Stomach (tissue), 9 donors: ENCODE results near the gene NTM. TPM values are rescaled to one million over a fixed set of nuclear protein-coding genes. Genes with fewer than 3 reads are reported as not detected.

Experiments
- DNase-seq, 2 donors: peaks; one replicate each; pipeline versions ENCODE4 v3.0.0 to v3.0.0-alpha.2; 2013 to 2019
- H3K27ac ChIP-seq, 5 donors: fragments of 200-600 bp in 4 of 5; sonication (generic) in 4 of 5; one replicate each; pipeline ENCODE4 v1.5.1; 2013 to 2019; ENCODE audit warnings: mild to moderate bottlenecking in 1 of 5, moderate library complexity in 1 of 5
- H3K27me3 ChIP-seq, 3 donors: fragments of 200-600 bp; sonication (generic); one replicate each; pipeline ENCODE4 v1.5.1; 2017 to 2019; ENCODE audit warnings: mixed run types in 1 of 3
- H3K36me3 ChIP-seq, 4 donors: fragments of 200-600 bp; sonication (generic); 1 replicate in 3 of 4; 2 replicates in 1 of 4; pipeline ENCODE4 v1.5.1; 2016 to 2019
- H3K4me1 ChIP-seq, 4 donors: fragments of 200-600 bp; sonication (generic); one replicate each; pipeline ENCODE4 v1.5.1; 2016 to 2019
- H3K4me3 ChIP-seq, 4 donors: fragments of 200-600 bp; sonication (generic) in 3 of 4; one replicate each; pipeline ENCODE4 v1.5.1; 2016 to 2019; ENCODE audit warnings: mild to moderate bottlenecking in 1 of 4
- H3K9me3 ChIP-seq, 4 donors: fragments of 200-600 bp; sonication (generic); one replicate each; pipeline ENCODE4 v1.5.1; 2016 to 2019
- CTCF ChIP-seq, 7 experiments: fragments of 450-650 bp in 4 of 7; fragments of 200-600 bp in 3 of 7; sonication (generic) in 3 of 7; IDR thresholded peaks; one replicate each; pipeline ENCODE4 v1.5.1; 2016 to 2019; ENCODE audit warnings: antibody characterized with exemption in 7 of 7, control low read depth in 2 of 7, mild to moderate bottlenecking in 1 of 7
- EP300 ChIP-seq: sonication (generic); formaldehyde crosslinking; IDR thresholded peaks from one replicate; pipeline ENCODE4 v1.6.1; 2017; ENCODE audit warnings: antibody characterized with exemption
- POLR2A ChIP-seq, 4 donors: fragments of 450-650 bp; IDR thresholded peaks; one replicate each; pipeline ENCODE4 v1.6.1; 2016; ENCODE audit warnings: antibody characterized with exemption in 4 of 4, control low read depth in 2 of 4, mild to moderate bottlenecking in 1 of 4, moderate library complexity in 1 of 4
- POLR2AphosphoS5 ChIP-seq, 3 donors: sonication (generic); formaldehyde crosslinking; IDR thresholded peaks; one replicate each; pipeline ENCODE4 v1.6.1; 2016; ENCODE audit warnings: antibody characterized with exemption in 3 of 3
- WGBS, 5 donors: extraction: QIAGEN DNeasy Blood & Tissue Kit in 3 of 5; methylation state at CpG; one replicate each; pipeline versions ENCODE4 v1.1.5 to v1.1.7; 2013 to 2018; 5-methylcytosine and 5-hydroxymethylcytosine counted together
- intact Hi-C: fragments of 100-400 bp; cut with DNase I; formaldehyde crosslinking; loops from one replicate; pipeline ENCODE4 v1.15.1; 2023; ENCODE audit warnings: low total_unique reads
- polyA plus RNA-seq, 3 donors: library from polyadenylated mRNA; stranded (reverse); fragments of 200-250 nt; gene quantifications; one replicate each; pipeline ENCODE4 v1.2.3, GENCODE V29; 2013
- total RNA-seq, 5 donors: library from RNA; depleted of rRNA; stranded (reverse); fragments of >200 nt; gene quantifications; one replicate each; pipeline versions ENCODE4 v1.1.0 to v1.2.3, GENCODE V29; 2014 to 2016
- donor health status: healthy with polysubstance abuse.
- donor health status: Bipolar disorder and iron deficiency.
- donor health status: healthy.

The NTM gene
- total and polyA plus RNA-seq, 8 donors = 0.50 to 8.4 (median 1.3) TPM; not detected in 3

GRCh38 chr11:131580476-131580875 is 210.1 kb downstream of the NTM start:
- intact Hi-C loops = no loop called here
- Histone ChIP-seq H3K9me3 (no peaks in the 10 kb centered on the region), H3K4me3 (no peak overlapping the region), H3K4me1 (no peaks in the 10 kb centered on the region), H3K27me3 (peaks cover 0 to 16% (median 0%) of the 10 kb centered on the region in 3 donors), H3K27ac (no peak overlapping the region), H3K36me3 (no peaks in the 10 kb centered on the region)
- no peak for DNase-seq
- WGBS, 5 donors = 71 to 85% (median 83%) methylated on average over 4 of the region's 4 CpGs
- TF ChIP-seq POLR2AphosphoS5 (IDR thresholded peaks at IDR 0.05) = no peak
- TF ChIP-seq EP300 = no peak
- TF ChIP-seq CTCF (IDR thresholded peaks at IDR 0.05) = no peak

DNA sequence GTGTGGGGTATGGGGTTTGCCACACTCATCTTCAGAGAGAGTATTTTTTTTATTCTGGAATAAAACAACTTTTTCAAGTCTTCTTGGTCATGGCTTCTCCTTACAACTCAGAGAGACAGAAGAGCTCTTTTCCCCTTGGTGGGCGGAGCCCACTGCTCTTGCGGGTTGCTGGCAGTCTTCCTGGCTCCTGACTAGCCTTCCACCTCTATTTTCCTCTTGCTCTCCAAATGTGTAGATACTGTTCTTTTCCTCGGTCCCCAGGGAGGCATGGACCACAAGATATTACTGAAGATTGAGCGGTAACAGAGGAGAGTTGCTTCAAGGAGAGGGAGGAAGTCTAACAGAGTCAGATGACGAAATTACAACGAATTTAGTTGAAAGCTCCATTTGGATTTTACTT is 210.6 kb downstream of the NTM start:
- H3K9me3 ChIP-seq = peaks cover 0 to 2% (median 1%) of the 10 kb centered on the region in 4 donors
- intact Hi-C loops = no loop called here
- no peak overlapping the region for H3K4me3 ChIP-seq
- no peak for TF ChIP-seq POLR2A (IDR thresholded peaks at IDR 0.05)
- TF ChIP-seq CTCF (IDR thresholded peaks at IDR 0.05) = no peak
- H3K27me3 ChIP-seq = peaks cover 0 to 16% (median 0%) of the 10 kb centered on the region in 3 donors
- DNase-seq = no peak
- H3K27ac ChIP-seq = no peak overlapping the region
- 70 to 81% (median 73%) methylated on average over 6 of the region's 6 CpGs for WGBS, 5 donors
- H3K36me3 ChIP-seq = no peaks in the 10 kb centered on the region
- no peaks in the 10 kb centered on the region for H3K4me1 ChIP-seq

DNA sequence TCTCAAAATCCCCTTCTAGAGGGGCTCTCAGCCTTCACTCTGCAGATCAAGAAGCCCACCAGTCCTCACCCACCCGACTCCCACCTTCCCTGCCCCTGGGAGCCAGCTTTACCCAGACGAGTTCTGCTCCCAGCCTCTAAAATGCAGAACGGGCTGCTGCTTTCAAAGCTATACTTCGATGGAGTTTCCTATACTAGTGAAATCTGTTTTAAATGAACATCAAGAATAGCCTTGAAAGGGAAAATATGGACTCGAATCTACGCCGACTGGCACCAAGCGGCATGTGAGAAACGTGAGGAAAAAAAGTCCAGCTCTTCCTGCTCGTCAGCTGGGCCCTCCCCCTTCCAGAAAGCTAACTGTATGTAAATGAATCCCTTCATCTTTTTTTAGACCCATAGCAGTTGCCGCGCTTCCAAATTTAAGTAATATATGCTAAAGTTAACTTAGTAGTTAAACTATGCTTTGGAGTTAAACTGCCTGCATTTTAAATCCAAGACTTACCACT is 211.7 kb downstream of the NTM start:
- TF ChIP-seq CTCF (IDR thresholded peaks at IDR 0.05) (no peak), POLR2AphosphoS5 (IDR thresholded peaks at IDR 0.05) (no peak), EP300 (no peak), POLR2A (IDR thresholded peaks at IDR 0.05) (no peak)
- H3K4me1 ChIP-seq = no peaks in the 10 kb centered on the region
- peaks cover 0 to 21% (median 0%) of the 10 kb centered on the region in 3 donors for H3K27me3 ChIP-seq
- no peaks in the 10 kb centered on the region for H3K36me3 ChIP-seq
- H3K4me3 ChIP-seq = no peak overlapping the region
- intact Hi-C loops = no loop called here
- peaks cover 0 to 8% (median 7%) of the 10 kb centered on the region in 4 donors for H3K9me3 ChIP-seq
- no peak overlapping the region for H3K27ac ChIP-seq
- no peak for DNase-seq
- 70 to 77% (median 73%) methylated on average over 12 of the region's 12 CpGs for WGBS, 5 donors

DNA sequence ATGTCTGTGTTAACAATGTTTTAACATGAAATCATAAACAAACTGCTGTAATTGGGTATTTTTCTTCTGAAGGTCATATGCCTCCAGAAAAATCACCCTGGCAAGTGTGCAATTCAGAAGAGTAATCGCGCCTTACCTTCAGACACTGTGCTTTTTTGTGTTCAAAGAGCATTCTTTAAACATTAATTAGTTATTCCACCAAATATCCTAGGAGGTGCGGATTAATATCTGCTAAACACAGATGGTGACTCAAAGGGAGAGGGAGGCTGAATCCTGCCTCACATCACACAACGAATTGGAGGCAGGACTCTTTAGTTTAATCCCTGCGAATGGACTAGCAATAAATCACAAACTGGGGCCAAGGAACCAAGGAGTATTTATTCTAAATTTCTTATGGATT is 213.0 kb downstream of the NTM start:
- Histone ChIP-seq H3K4me1 (no peaks in the 10 kb centered on the region), H3K4me3 (no peak overlapping the region), H3K36me3 (no peaks in the 10 kb centered on the region), H3K27me3 (peaks cover 0 to 23% (median 0%) of the 10 kb centered on the region in 3 donors), H3K9me3 (peaks cover 0 to 18% (median 10%) of the 10 kb centered on the region in 4 donors), H3K27ac (no peak overlapping the region)
- intact Hi-C loops = no loop called here
- WGBS, 5 donors = 69 to 84% (median 72%) methylated on average over 5 of the region's 5 CpGs
- TF ChIP-seq POLR2A (IDR thresholded peaks at IDR 0.05) = no peak
- DNase-seq = no peak

GRCh38 chr11:131583938-131584337 is 213.5 kb downstream of the NTM start:
- Histone ChIP-seq H3K27me3 (peaks cover 0 to 21% (median 0%) of the 10 kb centered on the region in 3 donors), H3K4me3 (no peak overlapping the region), H3K36me3 (no peaks in the 10 kb centered on the region), H3K4me1 (no peaks in the 10 kb centered on the region), H3K27ac (no peak overlapping the region), H3K9me3 (peaks cover 0 to 18% (median 10%) of the 10 kb centered on the region in 4 donors)
- TF ChIP-seq CTCF (IDR thresholded peaks at IDR 0.05) = no peak
- TF ChIP-seq POLR2AphosphoS5 (IDR thresholded peaks at IDR 0.05) = no peak
- TF ChIP-seq POLR2A (IDR thresholded peaks at IDR 0.05) = no peak
- TF ChIP-seq EP300 = no peak
- WGBS, 5 donors = 73 to 85% (median 81%) methylated on average over 6 of the region's 6 CpGs
- intact Hi-C loops = no loop called here
- no peak for DNase-seq
